Right atrium auricular region (tissue), 2 donors: ENCODE results near the gene LUZP1. TPM values are rescaled to one million over a fixed set of nuclear protein-coding genes. Genes with fewer than 3 reads are reported as not detected.

Experiments
- DNase-seq: peaks from one replicate; pipeline ENCODE4 v3.0.0-alpha.2; 2019; ENCODE audit warnings: low spot score
- H3K27ac ChIP-seq, 2 donors: fragments of 200-600 bp; sonication (generic); 1 replicate in 1 of 2; 2 replicates in 1 of 2; pipeline ENCODE4 v1.5.1; 2016 to 2019
- H3K27me3 ChIP-seq, 2 donors: fragments of 200-600 bp; sonication (generic); one replicate each; pipeline versions ENCODE4 v1.5.1 to v1.6.0; 2017 to 2019
- H3K36me3 ChIP-seq: fragments of 200-600 bp; sonication (generic); one replicate; pipeline ENCODE4 v1.5.1; 2016
- H3K4me1 ChIP-seq, 2 donors: fragments of 200-600 bp; sonication (generic); one replicate each; pipeline versions ENCODE4 v1.5.1 to v1.6.0; 2017 to 2019
- H3K4me3 ChIP-seq, 2 donors: fragments of 200-600 bp; sonication (generic); 1 replicate in 1 of 2; 2 replicates in 1 of 2; pipeline ENCODE4 v1.5.1; 2017 to 2019; ENCODE audit warnings: mild to moderate bottlenecking in 1 of 2, moderate library complexity in 1 of 2
- H3K9me3 ChIP-seq, 2 donors: fragments of 200-600 bp; sonication (generic); one replicate each; pipeline ENCODE4 v1.5.1; 2019
- CTCF ChIP-seq, 2 donors: fragments of 200-600 bp; sonication (generic); IDR thresholded peaks; one replicate each; pipeline ENCODE4 v1.5.1; 2019; ENCODE audit warnings: antibody characterized with exemption in 2 of 2
- total RNA-seq, 2 donors: library from RNA; depleted of rRNA; stranded (reverse); fragments of >200 nt; gene quantifications; one replicate each; pipeline ENCODE4 v1.1.0, GENCODE V29; 2016

The LUZP1 gene
- total RNA-seq, 2 donors from 2014 or later = 28.7 to 29.3 TPM

DNA sequence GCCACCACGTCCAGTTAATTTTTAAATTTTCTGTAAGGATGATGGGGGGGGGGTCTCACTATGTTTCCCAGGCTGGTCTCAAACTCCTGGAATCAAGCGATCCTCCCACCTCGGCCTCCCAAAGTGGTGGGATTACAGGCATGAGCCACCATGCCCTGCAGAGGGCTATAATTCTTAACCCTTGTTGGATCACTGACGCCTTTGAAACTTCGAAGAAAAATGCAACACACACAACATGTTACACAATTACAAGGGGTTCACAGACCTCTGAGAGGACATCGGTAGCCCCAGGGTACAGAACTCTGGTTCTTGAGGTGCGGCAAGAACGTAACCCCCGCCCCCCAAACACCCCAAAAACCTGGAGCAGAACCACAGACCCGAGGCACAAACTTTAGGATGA is 8.4 kb upstream of the LUZP1 start:
- no peaks in the 10 kb centered on the region for H3K27me3 ChIP-seq
- H3K9me3 ChIP-seq = no peaks in the 10 kb centered on the region
- no peaks in the 10 kb centered on the region for H3K36me3 ChIP-seq
- peaks cover 0 to 22% of the 10 kb centered on the region in 2 donors for H3K4me1 ChIP-seq
- H3K27ac ChIP-seq = peak overlapping the region; percentile 89 to 94
- DNase-seq = no peak
- H3K4me3 ChIP-seq = peak overlapping the region; percentile 51 to 63
- no peak for TF ChIP-seq CTCF (IDR thresholded peaks at IDR 0.05)

DNA sequence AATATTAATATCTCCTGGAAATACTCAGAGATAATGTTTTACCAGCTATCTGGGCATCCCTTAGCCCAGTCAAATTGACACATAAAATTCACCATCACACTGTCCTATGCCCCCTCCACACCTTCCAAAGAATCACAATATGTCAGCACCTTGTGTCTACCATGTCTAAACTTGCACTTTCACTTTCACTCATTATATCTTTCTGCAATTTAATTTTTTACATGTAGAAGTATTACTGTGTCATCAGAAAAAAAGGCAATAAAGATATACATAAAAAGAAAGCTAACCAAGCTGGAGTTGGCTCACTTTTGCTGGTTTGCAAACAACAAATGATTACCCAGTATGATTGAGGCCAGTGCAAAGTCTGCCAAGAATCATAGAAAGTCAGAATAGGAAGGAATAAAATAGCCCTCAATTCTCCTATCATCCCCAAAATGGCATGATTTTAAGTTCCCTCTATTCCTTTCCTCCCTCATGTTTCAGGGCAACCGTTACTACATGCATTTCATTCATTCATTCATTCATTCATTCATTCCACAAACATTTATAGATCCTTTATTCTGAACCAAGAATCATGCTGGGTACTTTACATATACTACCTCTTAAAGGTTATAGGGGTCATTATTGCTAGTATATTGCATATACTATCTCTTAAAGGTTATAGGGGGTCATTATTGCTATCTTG is 5.9 kb upstream of the LUZP1 start:
- Histone ChIP-seq H3K27ac (no peak overlapping the region), H3K4me1 (peaks cover 0 to 28% of the 10 kb centered on the region in 2 donors), H3K36me3 (no peaks in the 10 kb centered on the region), H3K4me3 (no peak overlapping the region), H3K9me3 (no peaks in the 10 kb centered on the region), H3K27me3 (no peaks in the 10 kb centered on the region)
- TF ChIP-seq CTCF (IDR thresholded peaks at IDR 0.05) = no peak
- DNase-seq = no peak

GRCh38 chr1:23171181-23171755 is 2.6 kb upstream of the LUZP1 start:
- H3K27ac ChIP-seq = no peak overlapping the region
- H3K4me3 ChIP-seq = no peak overlapping the region
- peaks cover 0 to 26% of the 10 kb centered on the region in 2 donors for H3K4me1 ChIP-seq
- no peaks in the 10 kb centered on the region for H3K9me3 ChIP-seq
- H3K36me3 ChIP-seq = no peaks in the 10 kb centered on the region
- no peak for DNase-seq
- TF ChIP-seq CTCF (IDR thresholded peaks at IDR 0.05) = no peak
- no peaks in the 10 kb centered on the region for H3K27me3 ChIP-seq

DNA sequence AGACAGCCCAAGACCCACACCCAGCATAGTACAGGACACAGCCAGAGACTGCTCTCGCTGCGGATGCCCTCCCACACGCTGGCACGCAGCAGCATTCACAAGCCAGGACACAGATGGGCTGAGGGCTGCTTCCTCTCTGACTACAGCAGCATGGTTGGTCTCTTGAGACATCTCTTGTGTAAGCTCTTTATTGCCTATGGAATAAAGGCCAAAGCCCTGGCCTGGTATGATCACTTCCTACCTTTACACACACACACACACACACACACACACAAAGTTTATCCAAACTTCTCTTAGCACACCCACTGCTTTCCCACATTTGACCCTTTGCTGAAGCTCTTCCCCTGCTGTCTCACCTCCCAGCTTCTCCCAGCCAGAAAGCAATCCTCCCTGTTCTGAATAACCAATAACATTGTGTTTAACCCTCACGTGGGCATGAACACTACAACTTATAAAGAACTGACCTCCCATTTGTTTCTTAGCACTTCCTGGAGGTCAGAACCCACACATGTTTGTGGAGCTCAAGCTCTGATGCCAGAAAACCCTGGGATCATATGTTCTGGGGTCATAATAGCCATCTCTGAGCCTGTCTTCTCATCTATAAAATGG is 1.2 kb upstream of the LUZP1 start:
- Histone ChIP-seq H3K4me3 (peak overlapping the region in 1 of 2 donors; percentile 90), H3K36me3 (no peaks in the 10 kb centered on the region), H3K27me3 (no peaks in the 10 kb centered on the region), H3K4me1 (peaks cover 0 to 40% of the 10 kb centered on the region in 2 donors), H3K27ac (peak overlapping the region; percentile 90 to 97), H3K9me3 (no peaks in the 10 kb centered on the region)
- TF ChIP-seq CTCF (IDR thresholded peaks at IDR 0.05) = no peak
- peak; percentile 79 for DNase-seq

GRCh38 chr1:23169195-23169575 is 529 bp upstream of the LUZP1 start:
- H3K4me3 ChIP-seq = peak overlapping the region; percentile 64 to 90
- DNase-seq = no peak
- peaks cover 0 to 40% of the 10 kb centered on the region in 2 donors for H3K4me1 ChIP-seq
- peak overlapping the region; percentile 90 to 97 for H3K27ac ChIP-seq
- H3K27me3 ChIP-seq = no peaks in the 10 kb centered on the region
- no peaks in the 10 kb centered on the region for H3K9me3 ChIP-seq
- TF ChIP-seq CTCF (IDR thresholded peaks at IDR 0.05) = no peak
- H3K36me3 ChIP-seq = no peaks in the 10 kb centered on the region
